ENCODE results near the gene ASXL2.

ASXL2 gene

GRCh38 chr2:25688236-25688635 is 190.1 kb downstream of the ASXL2 start:
- no peak for DNase-seq (ENCODE audit: low spot score)

- no peak for DNase-seq (ENCODE audit: low spot score)
Observed at GRCh38 chr2:25685741-25686140, 192.5 kb downstream of the ASXL2 start.

GRCh38 chr2:25684577-25685473 is 193.5 kb downstream of the ASXL2 start:
- DNase-seq (ENCODE audit: low spot score), result no peak

Measured in HuH-7 (cell line).